Psoas muscle (tissue), 8 donors: ENCODE measurements around the gene AP3M1. TPM values are rescaled to one million over a fixed set of nuclear protein-coding genes. Genes with fewer than 3 reads are reported as not detected.
A peak's percentile ranks its signal among the peaks of the same experiment; 100 is the strongest.

Experiments
- ATAC-seq, 4 donors: fragments of 200-7000 bp; cut with Tn5 transposase; one replicate each; pipeline ENCODE4 v1.9.1; 2020; ENCODE audit warnings: moderate library complexity in 3 of 4, mild to moderate bottlenecking in 2 of 4
- DNase-seq, 2 donors: peaks; one replicate each; pipeline ENCODE4 v3.0.0-alpha.2; 2020
- H3K27ac ChIP-seq: fragments of 200-600 bp; one replicate; pipeline ENCODE4 v1.8.0; 2022
- H3K27me3 ChIP-seq, 3 donors: fragments of 200-600 bp in 1 of 3; one replicate each; pipeline versions ENCODE4 v1.6.1 to v1.8.0; 2013 to 2022; ENCODE audit warnings: low read length in 2 of 3, mild to moderate bottlenecking in 2 of 3, moderate library complexity in 1 of 3; ENCODE audit not compliant: insufficient read depth in 3 of 3
- H3K36me3 ChIP-seq, 2 donors: fragments of 200-600 bp in 1 of 2; one replicate each; pipeline versions ENCODE4 v1.6.1 to v1.8.0; 2013 to 2022; ENCODE audit warnings: low read depth in 1 of 2, mild to moderate bottlenecking in 1 of 2, moderate library complexity in 1 of 2; ENCODE audit not compliant: insufficient read depth in 1 of 2
- H3K4me1 ChIP-seq: fragments of 200-600 bp; one replicate; pipeline ENCODE4 v1.8.0; 2022
- H3K4me3 ChIP-seq: fragments of 200-600 bp; one replicate; pipeline ENCODE4 v1.8.0; 2022; ENCODE audit warnings: mild to moderate bottlenecking
- H3K9me3 ChIP-seq: fragments of 200-600 bp; one replicate; pipeline ENCODE4 v1.8.0; 2022
- WGBS, 3 donors: extraction: QIAGEN DNeasy Blood & Tissue Kit; methylation state at CpG; one replicate each; pipeline versions ENCODE4 v1.1.6 to v1.1.7; 2013; 5-methylcytosine and 5-hydroxymethylcytosine counted together
- intact Hi-C, 2 donors: fragments of 100-400 bp; cut with DNase I; formaldehyde crosslinking; loops; one replicate each; pipeline versions ENCODE4 v1.11.0 to v1.14.2; 2022
- polyA plus RNA-seq, 3 donors: library from polyadenylated mRNA; stranded (reverse); fragments of 200-250 nt; gene quantifications; one replicate each; pipeline ENCODE4 v1.2.3, GENCODE V29; 2013
- total RNA-seq, 4 donors: library from RNA; stranded (reverse); fragmentation: NEBNext Ultra II Directional in 2 of 4; extraction: Animal tissue kit (Norgen Biotek cat#: 25700) in 2 of 4; gene quantifications; one replicate each; pipeline versions ENCODE4 v1.2.1 to v1.2.4, GENCODE V29; 2021 to 2023
- TF ChIP-seq, protein P1 (sequence below): fragments of 200-600 bp; IDR thresholded peaks from one replicate; pipeline ENCODE4 v1.8.0; 2022; ENCODE audit warnings: antibody characterized with exemption
- donor health status: healthy with polysubstance abuse.
- donor health status: DM: no; HTN: no; CAD: no; lungs with moderate emphysema.
- donor health status: Bipolar disorder and iron deficiency.
- donor health status: healthy.
- donor health status: DM: yes; HTN: yes; CAD: no.
- donor health status: DM: no; HTN: no; CAD: no.
- donor health status: DM: no; HTN: no; CAD: no.
- donor health status: DM: yes; HTN: yes; CAD: no.

AP3M1 gene
- total and polyA plus RNA-seq, 7 donors = 9.5 to 26.9 (median 20.1) TPM

DNA sequence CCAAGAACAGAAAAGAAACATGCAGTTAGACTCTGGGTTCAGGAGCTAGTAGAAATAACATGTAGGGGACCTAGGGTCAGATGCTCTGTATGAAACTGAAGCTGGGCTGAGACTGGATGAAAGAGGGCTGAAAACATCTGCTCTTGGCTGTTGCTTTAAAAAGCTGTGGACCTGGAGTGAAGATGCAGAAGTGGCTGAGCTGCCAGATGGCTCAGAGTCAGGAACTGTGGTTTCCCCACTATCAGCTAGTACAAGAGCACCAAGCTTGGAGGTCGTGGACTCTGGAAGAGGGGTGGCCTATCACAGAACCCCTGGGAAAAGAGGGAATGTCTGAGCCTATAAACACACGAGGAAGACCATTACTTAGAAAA, 6.3 kb upstream of the AP3M1 start:
- TF ChIP-seq, protein P1, sequence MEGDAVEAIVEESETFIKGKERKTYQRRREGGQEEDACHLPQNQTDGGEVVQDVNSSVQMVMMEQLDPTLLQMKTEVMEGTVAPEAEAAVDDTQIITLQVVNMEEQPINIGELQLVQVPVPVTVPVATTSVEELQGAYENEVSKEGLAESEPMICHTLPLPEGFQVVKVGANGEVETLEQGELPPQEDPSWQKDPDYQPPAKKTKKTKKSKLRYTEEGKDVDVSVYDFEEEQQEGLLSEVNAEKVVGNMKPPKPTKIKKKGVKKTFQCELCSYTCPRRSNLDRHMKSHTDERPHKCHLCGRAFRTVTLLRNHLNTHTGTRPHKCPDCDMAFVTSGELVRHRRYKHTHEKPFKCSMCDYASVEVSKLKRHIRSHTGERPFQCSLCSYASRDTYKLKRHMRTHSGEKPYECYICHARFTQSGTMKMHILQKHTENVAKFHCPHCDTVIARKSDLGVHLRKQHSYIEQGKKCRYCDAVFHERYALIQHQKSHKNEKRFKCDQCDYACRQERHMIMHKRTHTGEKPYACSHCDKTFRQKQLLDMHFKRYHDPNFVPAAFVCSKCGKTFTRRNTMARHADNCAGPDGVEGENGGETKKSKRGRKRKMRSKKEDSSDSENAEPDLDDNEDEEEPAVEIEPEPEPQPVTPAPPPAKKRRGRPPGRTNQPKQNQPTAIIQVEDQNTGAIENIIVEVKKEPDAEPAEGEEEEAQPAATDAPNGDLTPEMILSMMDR = no peak
- Histone ChIP-seq H3K36me3 (no peaks in the 10 kb centered on the region), H3K9me3 (no peaks in the 10 kb centered on the region), H3K27me3 (no peaks in the 10 kb centered on the region), H3K4me1 (peaks cover 38% of the 10 kb centered on the region), H3K27ac (no peak overlapping the region), H3K4me3 (no peak overlapping the region)
- ATAC-seq (peak; percentile 39 to 70 (median 62)), DNase-seq (peak; percentile 34 to 61)
- 12 to 23% (median 15%) methylated on average over 2 of the region's 2 CpGs for WGBS, 3 donors
- intact Hi-C loops = no loop called here

DNA sequence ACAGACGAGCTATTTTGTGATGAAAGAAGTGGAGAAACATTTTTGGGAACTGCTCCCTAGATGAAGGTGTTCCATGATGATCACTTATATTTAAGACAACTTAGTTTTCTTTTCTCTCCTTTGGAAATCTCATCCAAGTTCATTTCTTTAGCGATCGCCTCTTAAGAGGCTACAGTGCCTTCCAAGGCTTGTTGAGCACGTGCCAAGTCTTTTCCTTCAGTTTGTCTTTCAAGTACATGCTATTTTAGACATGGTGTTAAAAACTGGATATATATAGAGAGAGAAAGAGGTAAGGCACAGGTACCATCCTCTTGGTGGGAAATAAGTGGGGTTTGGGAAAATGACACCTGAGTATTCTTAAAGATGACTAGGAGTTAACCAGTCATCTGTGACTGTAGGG, 3.0 kb upstream of the AP3M1 start:
- DNase-seq = no peak
- 30 to 65% (median 40%) methylated on average over 4 of the region's 4 CpGs for WGBS, 3 donors
- H3K4me1 ChIP-seq = peaks cover 43% of the 10 kb centered on the region
- H3K4me3 ChIP-seq = peak overlapping the region; percentile 96
- peaks cover 0 to 2% of the 10 kb centered on the region in 2 donors for H3K36me3 ChIP-seq
- ATAC-seq = no peak
- no peaks in the 10 kb centered on the region for H3K27me3 ChIP-seq
- H3K27ac ChIP-seq = peak overlapping the region; percentile 96
- intact Hi-C loops = no loop called here
- H3K9me3 ChIP-seq = no peaks in the 10 kb centered on the region
- TF ChIP-seq, protein P1 = no peak

DNA sequence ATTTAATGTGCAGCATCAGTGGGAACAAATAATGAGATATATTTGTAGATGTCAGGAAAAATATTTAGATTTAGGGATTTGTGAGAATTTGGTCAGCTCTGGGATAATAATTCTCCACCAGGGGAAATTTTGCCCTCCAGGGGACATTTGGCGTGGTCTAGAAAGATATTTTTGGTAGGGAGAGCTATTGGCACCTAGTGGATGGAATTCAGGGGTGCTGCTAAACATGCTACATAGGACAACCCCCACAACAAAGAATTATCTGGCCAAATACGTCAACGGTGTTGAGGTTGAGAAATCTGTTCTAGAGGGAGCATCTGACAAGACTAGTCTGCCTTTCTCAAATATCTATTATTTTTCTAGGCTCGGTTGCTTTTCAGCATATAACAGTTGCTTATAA, 2.5 kb upstream of the AP3M1 start:
- DNase-seq (no peak), ATAC-seq (peak in 3 of 4 donors; percentile 16 to 21 (median 18))
- H3K4me1 ChIP-seq = peaks cover 43% of the 10 kb centered on the region
- 16 to 25% (median 20%) methylated on average over 4 of the region's 4 CpGs for WGBS, 3 donors
- no peaks in the 10 kb centered on the region for H3K27me3 ChIP-seq
- intact Hi-C loops = no loop called here
- TF ChIP-seq, protein P1 = peak; percentile 50
- peak overlapping the region; percentile 96 for H3K27ac ChIP-seq
- H3K36me3 ChIP-seq = peaks cover 0 to 8% of the 10 kb centered on the region in 2 donors
- H3K4me3 ChIP-seq = peak overlapping the region; percentile 96
- H3K9me3 ChIP-seq = no peaks in the 10 kb centered on the region

DNA sequence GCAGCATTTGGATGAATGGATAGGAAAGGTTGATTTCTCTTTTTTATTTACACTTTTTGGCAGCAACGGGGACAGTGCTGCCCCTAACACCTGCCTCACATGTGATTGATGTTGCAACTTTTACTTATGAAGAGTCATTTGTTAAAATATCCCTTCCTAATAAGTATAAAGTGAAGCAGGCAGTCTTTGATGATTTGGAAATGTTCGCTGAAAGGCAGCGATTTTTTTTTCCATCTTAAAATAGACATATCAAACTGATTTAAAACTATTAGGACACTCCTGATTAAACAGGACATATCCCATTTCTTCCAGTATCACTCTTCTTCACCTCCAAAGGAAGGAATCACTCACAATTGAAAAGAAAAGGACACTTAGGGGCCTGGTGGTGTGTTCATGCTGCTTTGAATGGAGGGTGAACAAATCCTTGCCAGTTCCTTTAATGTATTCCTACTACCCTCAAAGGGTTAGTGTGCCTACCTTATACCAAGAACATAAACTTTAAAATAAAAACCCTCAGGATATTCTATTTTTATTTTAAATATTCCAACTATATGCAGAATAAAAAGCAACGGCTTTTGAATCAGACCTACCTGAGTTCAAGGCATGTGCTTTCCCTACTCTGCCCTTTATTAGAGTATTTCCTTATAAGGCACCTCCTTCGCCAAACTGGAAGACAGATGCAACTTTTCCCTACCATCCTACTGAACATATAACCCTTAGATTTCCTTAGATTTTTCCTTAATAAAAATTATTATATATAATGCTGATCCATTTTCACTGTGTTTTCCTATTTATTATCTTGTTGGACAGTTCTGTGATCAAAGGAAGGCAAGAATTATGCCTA, 1.5 kb upstream of the AP3M1 start:
- ATAC-seq = peak in 2 of 4 donors; percentile 14 to 19
- 12 to 17% (median 15%) methylated on average over 5 of the region's 5 CpGs for WGBS, 3 donors
- Histone ChIP-seq H3K27ac (peak overlapping the region; percentile 96), H3K36me3 (peaks cover 0 to 15% of the 10 kb centered on the region in 2 donors), H3K9me3 (no peaks in the 10 kb centered on the region), H3K4me3 (peak overlapping the region; percentile 96), H3K27me3 (no peaks in the 10 kb centered on the region), H3K4me1 (peaks cover 40% of the 10 kb centered on the region)
- intact Hi-C loops = no loop called here
- TF ChIP-seq, protein P1 = no peak
- DNase-seq = no peak
